Mesenchymal stem cell (in vitro differentiated cells and primary cell): ENCODE results near the gene CHMP2B.

ENCODE experiments used
- DNase-seq: peaks from one replicate; pipeline ENCODE4 v3.0.0-alpha.2; 2013
- H2AFZ ChIP-seq: one replicate; pipeline ENCODE4 v1.6.1; 2013; ENCODE audit warnings: low read depth, mild to moderate bottlenecking, control low read depth, inconsistent platforms, low read length, moderate library complexity
- H2AK5ac ChIP-seq: 2 replicates; pipeline ENCODE4 v1.6.1; 2013; ENCODE audit warnings: low read length, moderate library complexity, mild to moderate bottlenecking, inconsistent platforms; ENCODE audit not compliant: severe bottlenecking
- H2BK120ac ChIP-seq: one replicate; pipeline ENCODE4 v1.6.1; 2013; ENCODE audit warnings: low read depth, mild to moderate bottlenecking, inconsistent platforms, low read length, moderate library complexity
- H2BK12ac ChIP-seq, 2 experiments: one replicate each; pipeline ENCODE4 v1.6.1; 2013; ENCODE audit warnings: inconsistent platforms in 2 of 2, low read length in 2 of 2, mild to moderate bottlenecking in 2 of 2, moderate library complexity in 2 of 2, control low read depth in 1 of 2
- H2BK15ac ChIP-seq: one replicate; pipeline ENCODE4 v1.6.1; 2013; ENCODE audit warnings: mild to moderate bottlenecking, low read depth, inconsistent platforms; ENCODE audit not compliant: poor library complexity, severe bottlenecking
- H2BK5ac ChIP-seq: 2 replicates; pipeline ENCODE4 v1.6.1; 2013; ENCODE audit warnings: low read depth, mild to moderate bottlenecking, low read length, control low read depth, inconsistent platforms; ENCODE audit not compliant: poor library complexity, severe bottlenecking
- H3K14ac ChIP-seq, 2 experiments: one replicate each; pipeline ENCODE4 v1.6.1; 2013; ENCODE audit warnings: inconsistent platforms in 2 of 2, low read length in 2 of 2, control low read depth in 1 of 2, mild to moderate bottlenecking in 1 of 2, moderate library complexity in 1 of 2
- H3K18ac ChIP-seq, 2 experiments: one replicate each; pipeline ENCODE4 v1.6.1; 2013; ENCODE audit warnings: inconsistent platforms in 2 of 2, low read length in 2 of 2, control low read depth in 1 of 2, low read depth in 1 of 2, mild to moderate bottlenecking in 1 of 2
- H3K23ac ChIP-seq, 2 experiments: one replicate each; pipeline ENCODE4 v1.6.1; 2013; ENCODE audit warnings: inconsistent platforms in 2 of 2, low read length in 2 of 2, mild to moderate bottlenecking in 2 of 2, moderate library complexity in 2 of 2, control low read depth in 1 of 2
- H3K27ac ChIP-seq: 2 replicates; pipeline ENCODE4 v1.5.1; 2013; ENCODE audit warnings: mild to moderate bottlenecking, moderate library complexity, low read length, control low read depth, inconsistent platforms; ENCODE audit not compliant: poor library complexity, severe bottlenecking
- H3K27me3 ChIP-seq, 2 experiments: 2 replicates each; pipeline versions ENCODE4 v1.6.1 to v1.7.0; 2013; ENCODE audit warnings: low read length in 2 of 2, mild to moderate bottlenecking in 2 of 2, moderate library complexity in 2 of 2, control low read depth in 1 of 2, inconsistent platforms in 1 of 2; ENCODE audit not compliant: control insufficient read depth in 1 of 2, insufficient read depth in 1 of 2
- H3K36me3 ChIP-seq, 2 experiments: 2 replicates each; pipeline versions ENCODE4 v1.6.1 to v1.7.0; 2013; ENCODE audit warnings: low read length in 2 of 2, control low read depth in 1 of 2, inconsistent platforms in 1 of 2, low read depth in 1 of 2, mild to moderate bottlenecking in 1 of 2; ENCODE audit not compliant: insufficient read depth in 2 of 2, control insufficient read depth in 1 of 2
- H3K4ac ChIP-seq, 2 experiments: one replicate each; pipeline ENCODE4 v1.6.1; 2013; ENCODE audit warnings: inconsistent platforms in 2 of 2, low read length in 2 of 2, mild to moderate bottlenecking in 2 of 2, moderate library complexity in 2 of 2, control low read depth in 1 of 2, low read depth in 1 of 2
- H3K4me1 ChIP-seq: 2 replicates; pipeline ENCODE4 v1.6.1; 2013; ENCODE audit warnings: low read depth, low read length, control low read depth; ENCODE audit not compliant: control insufficient read depth, insufficient read depth
- H3K4me2 ChIP-seq: 2 replicates; pipeline ENCODE4 v1.6.1; 2013; ENCODE audit warnings: low read length, mild to moderate bottlenecking, inconsistent platforms; ENCODE audit not compliant: poor library complexity, severe bottlenecking
- H3K4me3 ChIP-seq, 2 experiments: 2 replicates each; pipeline versions ENCODE4 v1.5.1 to v1.7.0; 2013; ENCODE audit warnings: low read length in 2 of 2, mild to moderate bottlenecking in 2 of 2, control low read depth in 1 of 2, low read depth in 1 of 2; ENCODE audit not compliant: insufficient read depth in 1 of 2
- H3K79me1 ChIP-seq: replicated peaks from 2 replicates; pipeline ENCODE4 v1.6.1; 2013; ENCODE audit warnings: mild to moderate bottlenecking, control low read depth, low read length, inconsistent platforms; ENCODE audit not compliant: poor library complexity, severe bottlenecking
- H3K9ac ChIP-seq: 2 replicates; pipeline ENCODE4 v1.7.0; 2013; ENCODE audit warnings: mild to moderate bottlenecking, low read length, moderate library complexity
- H3K9me3 ChIP-seq: 2 replicates; pipeline ENCODE4 v1.7.0; 2013; ENCODE audit warnings: mild to moderate bottlenecking, low read length; ENCODE audit not compliant: control insufficient read depth
- H4K8ac ChIP-seq: one replicate; pipeline ENCODE4 v1.6.1; 2013; ENCODE audit warnings: inconsistent platforms, mild to moderate bottlenecking, low read length, moderate library complexity
- H4K91ac ChIP-seq: one replicate; pipeline ENCODE4 v1.6.1; 2013; ENCODE audit warnings: mild to moderate bottlenecking, low read length, inconsistent platforms
- WGBS: methylation state at CpG from one replicate; pipeline ENCODE4 v1.1.7; 2013; ENCODE audit warnings: mixed read lengths; 5-methylcytosine and 5-hydroxymethylcytosine counted together

The CHMP2B gene

GRCh38 chr3:87225659-87226058 is 1.4 kb upstream of the CHMP2B start:
- 91% methylated on average over 5 of the region's 5 CpGs for WGBS

GRCh38 chr3:87227835-87228144 is 681 bp downstream of the CHMP2B start:
- no peak overlapping the region for H2BK12ac ChIP-seq
- H3K36me3 ChIP-seq = peaks cover 0 to 6% of the 10 kb centered on the region in 2 experiments
- H3K14ac ChIP-seq = peak overlapping the region in 1 of 2 experiments; percentile 86
- H3K18ac ChIP-seq = peak overlapping the region in 1 of 2 experiments; percentile 62
- WGBS = 0% methylated on average over 3 of the region's 3 CpGs
- H2AFZ ChIP-seq = peak overlapping the region; percentile 96
- H3K79me1 ChIP-seq = peaks cover 4% of the 10 kb centered on the region
- no peaks in the 10 kb centered on the region for H3K4me1 ChIP-seq
- H2BK15ac ChIP-seq = no peak overlapping the region
- peak overlapping the region; percentile 99 for H3K9ac ChIP-seq
- no peaks in the 10 kb centered on the region for H3K27me3 ChIP-seq
- H2AK5ac ChIP-seq = no peak overlapping the region
- peak overlapping the region; percentile 97 to 100 for H3K4me3 ChIP-seq
- H3K27ac ChIP-seq = peak overlapping the region; percentile 48
- no peak overlapping the region for H4K91ac ChIP-seq
- no peak overlapping the region for H3K23ac ChIP-seq
- peak overlapping the region; percentile 62 for H3K4me2 ChIP-seq
- H3K4ac ChIP-seq = peak overlapping the region; percentile 84 to 93
- no peak for DNase-seq
- H2BK120ac ChIP-seq = no peak overlapping the region
- H4K8ac ChIP-seq = peak overlapping the region; percentile 97
- no peaks in the 10 kb centered on the region for H3K9me3 ChIP-seq
- H2BK5ac ChIP-seq = no peak overlapping the region

More at GRCh38 chr3:87225659-87226058, 1.4 kb upstream of the CHMP2B start:
- no peak overlapping the region for H2BK12ac ChIP-seq
- peaks cover 2% of the 10 kb centered on the region for H3K79me1 ChIP-seq
- no peaks in the 10 kb centered on the region for H3K27me3 ChIP-seq
- H3K14ac ChIP-seq = no peak overlapping the region
- no peaks in the 10 kb centered on the region for H3K4me1 ChIP-seq
- no peaks in the 10 kb centered on the region for H3K9me3 ChIP-seq
- H4K91ac ChIP-seq = no peak overlapping the region
- no peak overlapping the region for H3K4ac ChIP-seq
- no peaks in the 10 kb centered on the region for H3K36me3 ChIP-seq
- H3K4me2 ChIP-seq = no peak overlapping the region
- no peak overlapping the region for H2BK5ac ChIP-seq
- no peak overlapping the region for H4K8ac ChIP-seq
- no peak overlapping the region for H2BK120ac ChIP-seq
- H3K27ac ChIP-seq = no peak overlapping the region
- no peak for DNase-seq
- H2AFZ ChIP-seq = no peak overlapping the region
- no peak overlapping the region for H2BK15ac ChIP-seq
- peak overlapping the region; percentile 99 for H3K9ac ChIP-seq
- H2AK5ac ChIP-seq = no peak overlapping the region
- H3K4me3 ChIP-seq = no peak overlapping the region
- H3K18ac ChIP-seq = no peak overlapping the region
- H3K23ac ChIP-seq = no peak overlapping the region

GRCh38 chr3:87228316-87228715 is 1.2 kb downstream of the CHMP2B start:
- Histone ChIP-seq H2AFZ (no peak overlapping the region), H3K9me3 (no peaks in the 10 kb centered on the region), H2AK5ac (no peak overlapping the region), H3K79me1 (peaks cover 4% of the 10 kb centered on the region), H3K36me3 (peaks cover 0 to 6% of the 10 kb centered on the region in 2 experiments), H3K4me2 (peak overlapping the region; percentile 53), H4K91ac (no peak overlapping the region), H4K8ac (no peak overlapping the region), H3K4ac (no peak overlapping the region), H3K14ac (no peak overlapping the region), H3K9ac (peak overlapping the region; percentile 99), H3K27me3 (no peaks in the 10 kb centered on the region), H3K4me1 (no peaks in the 10 kb centered on the region), H3K23ac (no peak overlapping the region), H3K4me3 (peak overlapping the region in 1 of 2 experiments; percentile 100), H2BK15ac (no peak overlapping the region), H2BK12ac (no peak overlapping the region), H3K18ac (no peak overlapping the region), H2BK5ac (no peak overlapping the region), H2BK120ac (no peak overlapping the region), H3K27ac (no peak overlapping the region)
- peak; percentile 11 for DNase-seq
- WGBS = 27% methylated on average over 1 of the region's 1 CpG

- no peak for DNase-seq
- Histone ChIP-seq H3K9ac (peak overlapping the region; percentile 99), H3K9me3 (no peaks in the 10 kb centered on the region), H2AK5ac (no peak overlapping the region), H3K23ac (no peak overlapping the region), H3K4me1 (no peaks in the 10 kb centered on the region), H2BK120ac (no peak overlapping the region), H3K4ac (no peak overlapping the region), H3K27me3 (no peaks in the 10 kb centered on the region), H4K91ac (no peak overlapping the region), H2AFZ (no peak overlapping the region), H3K36me3 (peaks cover 0 to 6% of the 10 kb centered on the region in 2 experiments), H3K27ac (no peak overlapping the region), H4K8ac (no peak overlapping the region), H3K18ac (no peak overlapping the region), H3K4me2 (no peak overlapping the region), H3K14ac (no peak overlapping the region), H2BK12ac (no peak overlapping the region), H3K79me1 (peaks cover 4% of the 10 kb centered on the region), H3K4me3 (peak overlapping the region in 1 of 2 experiments; percentile 100), H2BK15ac (no peak overlapping the region), H2BK5ac (no peak overlapping the region)
- WGBS = no CpG with 5 or more reads among the region's 1 CpG
These were observed 2.0 kb downstream of the CHMP2B start for GRCh38 chr3:87229113-87229512.
